Effector memory CD8-positive, alpha-beta T cell (primary cell): ENCODE measurements around the gene TFPT.
"Not testable (repeated sequence)": the region's sequence is repeated elsewhere in the genome, so short reads cannot be mapped to it uniquely, and the experiment has no call there.

Experiments
- ATAC-seq: fragments of 150-1000 bp; cut with Tn5 transposase; replicated peaks from 2 replicates; pipeline ENCODE4 v1.10.0; 2021; ENCODE audit warnings: mild to moderate bottlenecking, moderate library complexity
- DNase-seq, 3 experiments: peaks; one replicate each; pipeline ENCODE4 v3.0.0; 2021
- H3K27ac Mint-ChIP-seq, 2 donors: one replicate each; pipeline ENCODE4 v1.8.0; 2022; ENCODE audit warnings: mild to moderate bottlenecking in 2 of 2, mixed read lengths in 2 of 2, moderate library complexity in 2 of 2
- H3K27me3 Mint-ChIP-seq, 2 donors: one replicate each; pipeline ENCODE4 v1.8.0; 2022; ENCODE audit warnings: mixed read lengths in 2 of 2
- H3K36me3 Mint-ChIP-seq: one replicate; pipeline ENCODE4 v1.8.0; 2022; ENCODE audit warnings: mild to moderate bottlenecking, moderate library complexity, mixed read lengths; ENCODE audit not compliant: insufficient read depth
- H3K4me1 Mint-ChIP-seq, 2 donors: one replicate each; pipeline ENCODE4 v1.8.0; 2022; ENCODE audit warnings: low read depth in 2 of 2, mixed read lengths in 2 of 2
- H3K4me3 Mint-ChIP-seq, 2 donors: one replicate each; pipeline ENCODE4 v1.8.0; 2022; ENCODE audit warnings: mild to moderate bottlenecking in 2 of 2, mixed read lengths in 2 of 2, moderate library complexity in 2 of 2
- H3K9me3 Mint-ChIP-seq, 2 donors: one replicate each; pipeline ENCODE4 v1.8.0; 2022; ENCODE audit warnings: mixed read lengths in 2 of 2

TFPT gene

GRCh38 chr19:54124393-54124792, 8.9 kb upstream of the TFPT start:
- H3K27ac Mint-ChIP-seq = no peak overlapping the region
- H3K27me3 Mint-ChIP-seq = no peaks in the 10 kb centered on the region
- H3K4me3 Mint-ChIP-seq = no peak overlapping the region
- no peaks in the 10 kb centered on the region for H3K9me3 Mint-ChIP-seq
- peaks cover 62% of the 10 kb centered on the region for H3K36me3 Mint-ChIP-seq
- ATAC-seq (no peak), DNase-seq (no peak)
- H3K4me1 Mint-ChIP-seq = no peaks in the 10 kb centered on the region

- Mint-ChIP-seq H3K4me3 (no peak overlapping the region), H3K4me1 (no peaks in the 10 kb centered on the region), H3K27ac (no peak overlapping the region), H3K36me3 (peaks cover 62% of the 10 kb centered on the region), H3K9me3 (no peaks in the 10 kb centered on the region), H3K27me3 (no peaks in the 10 kb centered on the region)
- DNase-seq = no peak
- ATAC-seq = no peak
Observed at GRCh38 chr19:54123682-54124081, 8.2 kb upstream of the TFPT start.

DNA sequence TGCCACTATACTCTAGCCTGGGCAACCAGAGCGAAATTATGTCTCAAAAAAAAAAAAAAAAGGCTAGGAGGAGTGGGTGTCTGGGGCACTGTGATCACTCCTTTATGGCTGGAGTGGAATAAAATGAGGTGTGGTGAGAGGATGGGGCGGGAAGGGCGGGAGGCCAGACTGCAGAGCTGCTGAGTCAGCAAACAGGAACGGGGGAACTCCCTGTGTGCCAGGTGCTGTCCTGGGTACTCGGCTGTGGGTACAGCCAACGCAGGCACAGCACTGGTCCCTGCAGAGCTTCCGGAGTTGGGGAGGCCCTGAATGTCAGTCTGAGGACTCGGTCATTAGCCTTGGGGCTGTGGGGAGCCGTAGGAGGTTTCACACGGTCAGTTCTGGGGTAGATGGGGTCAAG, 5.8 kb upstream of the TFPT start:
- ATAC-seq (no peak), DNase-seq (no peak)
- Mint-ChIP-seq H3K4me3 (no peak overlapping the region), H3K9me3 (no peaks in the 10 kb centered on the region), H3K36me3 (peaks cover 62% of the 10 kb centered on the region), H3K27ac (no peak overlapping the region), H3K27me3 (no peaks in the 10 kb centered on the region), H3K4me1 (peaks cover 7 to 11% of the 10 kb centered on the region in 2 donors)

DNA sequence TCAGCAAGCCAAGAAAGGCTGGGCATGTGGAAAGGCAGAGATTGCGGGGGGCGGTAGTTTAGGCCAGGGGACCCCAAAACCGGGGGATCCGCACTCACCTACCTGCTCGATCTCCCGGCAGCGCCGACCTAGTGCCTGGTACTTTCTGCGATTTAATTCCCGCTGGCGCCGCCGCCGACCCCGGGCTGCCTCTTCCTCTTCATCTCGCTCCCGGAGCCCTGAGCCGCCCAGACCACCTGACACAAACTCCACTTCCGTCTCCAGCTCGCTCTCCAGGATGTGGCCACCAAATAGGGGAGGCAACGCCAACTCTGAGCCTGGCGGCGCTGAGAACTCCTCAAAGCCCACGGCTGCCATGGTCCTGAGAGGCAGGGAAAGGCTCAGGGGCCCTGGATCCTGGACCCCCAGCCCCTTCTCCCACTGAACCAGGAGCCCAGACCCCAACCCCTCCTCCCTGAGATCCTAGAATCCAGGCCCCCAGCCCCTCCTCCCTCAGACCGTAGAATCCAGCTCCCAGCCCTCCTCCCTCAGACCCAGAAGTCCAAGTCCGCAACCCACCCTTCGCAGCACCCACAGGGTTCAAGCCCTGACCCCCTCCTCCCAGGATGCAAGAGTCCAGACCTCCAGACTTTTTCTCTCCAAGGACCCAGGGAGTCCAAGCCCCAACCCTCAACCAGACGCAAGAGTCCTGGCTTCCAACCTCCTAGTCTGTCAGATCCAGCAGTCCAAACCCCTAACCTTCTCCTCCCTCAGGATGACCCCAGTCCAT, 933 bp downstream of the TFPT start:
- Mint-ChIP-seq H3K4me1 (peaks cover 29 to 41% of the 10 kb centered on the region in 2 donors), H3K9me3 (no peaks in the 10 kb centered on the region), H3K4me3 (peak overlapping the region; percentile 84 to 88), H3K27ac (peak overlapping the region; percentile 84 to 94), H3K27me3 (no peaks in the 10 kb centered on the region), H3K36me3 (peaks cover 55% of the 10 kb centered on the region)
- peak; percentile 39 for ATAC-seq
- DNase-seq = peak in 2 of 3 experiments; percentile 35 to 46

DNA sequence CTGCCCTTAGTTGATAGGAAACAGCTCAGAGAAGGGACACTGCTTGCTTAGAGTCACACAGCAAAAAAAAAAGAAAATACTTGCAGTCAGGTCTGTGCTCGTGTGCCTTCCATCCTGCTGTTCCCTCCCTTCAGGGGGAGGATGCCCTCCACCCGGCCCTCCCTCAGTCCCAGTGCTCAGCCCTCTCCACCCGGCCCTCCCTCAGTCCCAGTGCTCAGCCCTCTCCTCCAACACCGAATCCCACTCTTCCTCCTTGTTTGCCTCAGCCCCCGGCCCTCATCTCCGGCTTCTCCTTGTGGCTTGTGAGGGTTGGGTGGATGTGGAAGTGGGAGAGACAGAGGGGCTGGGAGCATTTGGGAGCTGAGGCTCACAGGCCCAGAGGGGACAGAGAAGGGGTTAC, 5.8 kb downstream of the TFPT start:
- Mint-ChIP-seq H3K27me3 (no peaks in the 10 kb centered on the region), H3K4me3 (no peak overlapping the region), H3K9me3 (no peaks in the 10 kb centered on the region), H3K4me1 (peaks cover 15 to 34% of the 10 kb centered on the region in 2 donors), H3K27ac (no peak overlapping the region), H3K36me3 (peaks cover 60% of the 10 kb centered on the region)
- no peak for DNase-seq
- no peak for ATAC-seq

- Mint-ChIP-seq H3K4me3 (no peak overlapping the region), H3K36me3 (peaks cover 64% of the 10 kb centered on the region), H3K27ac (no peak overlapping the region), H3K4me1 (peaks cover 5 to 23% of the 10 kb centered on the region in 2 donors), H3K27me3 (no peaks in the 10 kb centered on the region), H3K9me3 (no peaks in the 10 kb centered on the region)
- DNase-seq (no peak), ATAC-seq (no peak)
Observed at GRCh38 chr19:54108496-54108895, 7.0 kb downstream of the TFPT start.

DNA sequence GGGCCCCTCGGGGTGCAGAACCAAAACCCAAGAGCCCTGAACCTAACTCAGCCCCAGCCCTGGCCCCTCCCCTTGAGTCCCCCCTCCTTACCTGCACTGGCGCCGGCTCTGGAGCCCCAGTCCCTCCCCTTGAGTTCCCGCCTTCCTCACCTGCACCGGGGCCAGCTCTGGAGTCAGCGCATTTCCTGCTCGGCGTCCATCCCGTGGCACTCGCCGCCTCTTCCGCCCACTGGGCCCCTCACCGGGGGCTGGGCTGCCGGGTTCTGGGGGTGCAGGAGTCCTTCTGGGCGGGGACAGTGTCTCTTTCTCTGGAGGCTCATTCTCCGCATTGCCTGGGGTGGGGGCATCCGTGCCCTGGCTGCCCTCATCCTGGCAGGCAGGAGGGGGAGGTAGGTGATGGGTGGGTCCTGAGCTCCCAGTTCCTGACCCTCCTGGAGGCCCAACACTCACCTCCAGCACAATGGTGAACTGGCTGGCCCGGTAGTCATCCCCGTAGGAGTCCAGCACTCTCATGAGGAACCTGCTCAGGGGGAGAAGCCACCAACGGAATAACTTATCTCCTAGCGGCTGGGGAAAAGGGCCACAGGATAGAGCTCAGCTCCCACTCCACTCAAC, 7.5 kb downstream of the TFPT start:
- Mint-ChIP-seq H3K9me3 (no peaks in the 10 kb centered on the region), H3K4me3 (no peak overlapping the region), H3K27ac (peak overlapping the region in 1 of 2 donors; percentile 52), H3K4me1 (peaks cover 9 to 26% of the 10 kb centered on the region in 2 donors), H3K27me3 (no peaks in the 10 kb centered on the region), H3K36me3 (peaks cover 64% of the 10 kb centered on the region)
- DNase-seq = no peak
- no peak for ATAC-seq

GRCh38 chr19:54106716-54107115, 8.7 kb downstream of the TFPT start:
- no peak for ATAC-seq
- H3K9me3 Mint-ChIP-seq = no peaks in the 10 kb centered on the region
- peaks cover 65% of the 10 kb centered on the region for H3K36me3 Mint-ChIP-seq
- H3K4me1 Mint-ChIP-seq = peaks cover 15 to 35% of the 10 kb centered on the region in 2 donors
- H3K4me3 Mint-ChIP-seq = no peak overlapping the region
- no peaks in the 10 kb centered on the region for H3K27me3 Mint-ChIP-seq
- no peak for DNase-seq
- no peak overlapping the region for H3K27ac Mint-ChIP-seq

GRCh38 chr19:54105796-54106195, 9.7 kb downstream of the TFPT start:
- no peaks in the 10 kb centered on the region for H3K27me3 Mint-ChIP-seq
- H3K4me3 Mint-ChIP-seq = peak overlapping the region in 1 of 2 donors; percentile 26
- peaks cover 58% of the 10 kb centered on the region for H3K36me3 Mint-ChIP-seq
- ATAC-seq (no peak), DNase-seq (no peak)
- no peak overlapping the region for H3K27ac Mint-ChIP-seq
- peaks cover 18 to 36% of the 10 kb centered on the region in 2 donors for H3K4me1 Mint-ChIP-seq
- H3K9me3 Mint-ChIP-seq = no peaks in the 10 kb centered on the region

GRCh38 chr19:54104998-54105715, 10.3 kb downstream of the TFPT start:
- Mint-ChIP-seq H3K27ac (no peak overlapping the region), H3K36me3 (peaks cover 54% of the 10 kb centered on the region), H3K27me3 (no peaks in the 10 kb centered on the region), H3K4me1 (peaks cover 18 to 32% of the 10 kb centered on the region in 2 donors), H3K9me3 (no peaks in the 10 kb centered on the region), H3K4me3 (no peak overlapping the region)
- no peak for DNase-seq
- ATAC-seq = no peak

DNA sequence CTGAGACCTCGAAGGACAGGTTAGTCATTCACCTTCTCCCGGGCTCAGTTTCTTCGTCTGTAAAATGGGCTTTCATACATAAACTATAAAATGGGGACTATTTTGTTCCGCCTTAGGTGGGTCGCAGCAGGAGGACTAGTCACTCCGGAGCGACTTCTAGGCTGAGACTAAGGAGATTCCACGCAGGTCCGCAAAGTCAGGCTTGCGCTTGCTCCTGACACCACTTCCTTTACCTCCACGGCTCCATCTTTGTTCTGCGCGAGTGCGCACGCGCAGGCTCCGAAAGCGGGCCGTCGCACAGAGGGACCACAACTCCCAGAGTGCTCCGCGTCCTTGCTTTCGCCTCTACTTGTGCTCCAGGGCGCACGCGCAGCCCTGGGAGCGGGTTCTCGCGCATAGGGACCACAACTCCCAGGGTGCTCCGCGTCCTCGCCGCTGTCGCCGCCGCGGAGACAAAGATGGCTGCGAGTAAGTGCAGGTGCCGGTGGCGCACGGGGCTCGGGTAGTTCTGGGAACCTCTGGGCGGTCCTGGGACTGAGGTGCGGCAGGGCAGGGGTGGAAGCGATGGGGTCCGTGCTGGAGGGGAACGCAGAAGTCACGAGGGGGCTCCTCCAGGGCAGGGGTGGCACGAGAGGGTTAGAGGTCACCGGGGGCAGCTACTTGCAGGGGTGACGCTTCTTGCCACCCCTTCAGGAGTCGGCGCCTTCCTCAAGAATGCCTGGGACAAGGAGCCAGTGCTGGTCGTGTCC, 12.9 kb downstream of the TFPT start, which contains the start of gene NDUFA3:
NDUFA3 (plus strand) TSS at position 435 of the 749 bp plus-strand sequence; CDS start at position 459, 24 bp downstream.
- ATAC-seq (peak; percentile 99), DNase-seq (peak; percentile 95 to 97 (median 96))
- Mint-ChIP-seq H3K4me1 (peaks cover 18 to 31% of the 10 kb centered on the region in 2 donors), H3K36me3 (peaks cover 39% of the 10 kb centered on the region), H3K4me3 (peak within 1 kb of the TSS; percentile 93 to 99), H3K9me3 (no peaks in the 10 kb centered on the region), H3K27me3 (no peaks in the 10 kb centered on the region), H3K27ac (peak within 1 kb of the TSS; percentile 93 to 96)

GRCh38 chr19:54100561-54100960, 14.9 kb downstream of the TFPT start, which contains the start of gene OSCAR:
TSS of gene OSCAR (minus strand) at chr19:54100803. CDS start at chr19:54100792, 11 bp downstream.
- Mint-ChIP-seq H3K27me3 (no peaks in the 10 kb centered on the region), H3K27ac (peak within 1 kb of the TSS; percentile 10 to 15), H3K36me3 (peaks cover 36% of the 10 kb centered on the region), H3K4me3 (peak within 1 kb of the TSS; percentile 49 to 65), H3K4me1 (peaks cover 21 to 37% of the 10 kb centered on the region in 2 donors), H3K9me3 (no peaks in the 10 kb centered on the region)
- ATAC-seq (no peak), DNase-seq (no peak)

GRCh38 chr19:54099903-54100255, 15.6 kb downstream of the TFPT start:
- not testable (repeated sequence) for H3K27ac Mint-ChIP-seq, DNase-seq, H3K27me3 Mint-ChIP-seq, H3K9me3 Mint-ChIP-seq, H3K4me3 Mint-ChIP-seq, ATAC-seq
- Mint-ChIP-seq H3K4me1 (peaks cover 21 to 31% of the 10 kb centered on the region in 2 donors), H3K36me3 (peaks cover 33% of the 10 kb centered on the region)
